HEK293T (cell line): Measurements from ENCODE around the gene MAD1L1.

Experiments
- CTCF ChIA-PET: fragments of 350-600 bp; formaldehyde crosslinking; extraction: SDS; loops from one replicate; lab custom pipeline; 2021; ENCODE audit warnings: antibody characterized with exemption, inconsistent platforms; lab: Yijun Ruan, JAX
- POLR2A ChIA-PET: fragments of 350-600 bp; formaldehyde crosslinking; extraction: SDS; loops from one replicate; lab custom pipeline; 2020; ENCODE audit warnings: antibody characterized with exemption, inconsistent platforms; lab: Yijun Ruan, JAX
- DNase-seq: peaks from one replicate; pipeline ENCODE4 v3.0.0; 2012; ENCODE audit warnings: mixed read lengths; ENCODE audit errors: extremely low spot score
- ARNT ChIP-seq: fragments of 450-650 bp; IDR thresholded peaks from 2 replicates; pipeline ENCODE4 v1.6.1; 2017; ENCODE audit warnings: mild to moderate bottlenecking
- BHLHE40 ChIP-seq: fragments of 450-650 bp; IDR thresholded peaks from 2 replicates; pipeline ENCODE4 v1.6.1; 2016; ENCODE audit warnings: mild to moderate bottlenecking, moderate library complexity, borderline replicate concordance
- CTBP1 ChIP-seq: fragments of 450-650 bp; IDR thresholded peaks from 2 replicates; pipeline ENCODE4 v1.6.1; 2016; ENCODE audit warnings: borderline replicate concordance
- ELF4 ChIP-seq: fragments of 450-650 bp; IDR thresholded peaks from 2 replicates; pipeline ENCODE4 v1.6.1; 2017; ENCODE audit warnings: antibody characterized with exemption
- FOXA1 ChIP-seq: fragments of 450-650 bp; IDR thresholded peaks from 2 replicates; pipeline ENCODE4 v1.6.1; 2016; ENCODE audit warnings: mild to moderate bottlenecking
- FOXK2 ChIP-seq: fragments of 450-650 bp; IDR thresholded peaks from 2 replicates; pipeline ENCODE4 v1.6.1; 2016; ENCODE audit warnings: mild to moderate bottlenecking
- FOXM1 ChIP-seq: fragments of 450-650 bp; IDR thresholded peaks from 2 replicates; pipeline ENCODE4 v1.6.1; 2017; ENCODE audit warnings: mild to moderate bottlenecking, borderline replicate concordance
- HDGF ChIP-seq: fragments of 450-650 bp; IDR thresholded peaks from 2 replicates; pipeline ENCODE4 v1.6.1; 2017; ENCODE audit warnings: antibody characterized with exemption, borderline replicate concordance
- L3MBTL2 ChIP-seq: fragments of 450-650 bp; conservative IDR thresholded peaks from 2 replicates; pipeline ENCODE4 v1.6.1; 2016; ENCODE audit warnings: mild to moderate bottlenecking
- LEF1 ChIP-seq: fragments of 450-650 bp; IDR thresholded peaks from 2 replicates; pipeline ENCODE4 v1.6.1; 2017; ENCODE audit warnings: mild to moderate bottlenecking, borderline replicate concordance
- NFRKB ChIP-seq: fragments of 450-650 bp; IDR thresholded peaks from 2 replicates; pipeline ENCODE4 v1.6.1; 2016; ENCODE audit warnings: mild to moderate bottlenecking, moderate library complexity
- SP1 ChIP-seq: fragments of 450-650 bp; IDR thresholded peaks from 2 replicates; pipeline ENCODE4 v1.6.1; 2017
- SUZ12 ChIP-seq: fragments of 450-650 bp; IDR thresholded peaks from 2 replicates; pipeline ENCODE4 v1.6.1; 2016; ENCODE audit warnings: mild to moderate bottlenecking
- TARDBP ChIP-seq: fragments of 450-650 bp; IDR thresholded peaks from 2 replicates; pipeline ENCODE4 v1.6.1; 2016
- ZNF384 ChIP-seq: fragments of 450-650 bp; IDR thresholded peaks from 2 replicates; pipeline ENCODE4 v1.6.1; 2016
- TF ChIP-seq, protein P1 (sequence below): fragments of 450-650 bp; IDR thresholded peaks from 2 replicates; pipeline ENCODE4 v1.6.1; 2016

Gene MAD1L1

DNA sequence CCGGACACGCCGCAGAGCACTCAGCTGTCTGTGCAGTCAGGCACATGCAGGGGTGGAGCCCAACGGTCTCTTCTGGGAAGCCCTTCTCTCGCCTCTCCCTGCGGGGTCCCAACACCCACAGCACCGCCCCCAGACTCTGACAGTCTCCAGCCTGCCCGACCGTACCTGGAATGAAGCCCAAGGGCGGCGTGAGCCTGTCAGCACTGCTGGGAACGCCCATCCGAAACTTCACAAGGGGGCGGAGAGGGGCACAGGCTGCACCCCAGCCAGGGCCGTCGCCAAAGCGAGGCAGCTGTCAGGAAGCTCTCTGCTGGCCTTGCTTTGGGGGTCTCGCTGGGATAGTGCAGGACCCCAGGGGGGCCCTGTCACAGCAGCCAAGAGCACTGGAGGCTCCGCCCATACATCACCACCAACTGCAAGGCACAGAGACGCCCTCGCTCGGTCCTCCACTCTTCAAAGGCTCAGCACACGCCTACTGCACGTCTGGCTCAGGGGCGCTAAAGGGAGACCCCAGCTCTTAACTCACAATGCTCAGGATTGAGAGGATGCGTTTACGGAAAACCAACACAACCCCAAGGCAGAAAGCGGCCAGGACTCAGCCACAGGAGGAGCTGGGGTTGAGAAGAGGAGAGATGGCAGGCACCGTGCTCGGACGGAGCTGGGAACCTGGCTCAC is 30.9 kb downstream of the MAD1L1 start:
- TF ChIP-seq LEF1 (no peak), NFRKB (no peak), BHLHE40 (no peak), L3MBTL2 (no peak), SUZ12 (no peak)
- TF ChIP-seq, protein P1, sequence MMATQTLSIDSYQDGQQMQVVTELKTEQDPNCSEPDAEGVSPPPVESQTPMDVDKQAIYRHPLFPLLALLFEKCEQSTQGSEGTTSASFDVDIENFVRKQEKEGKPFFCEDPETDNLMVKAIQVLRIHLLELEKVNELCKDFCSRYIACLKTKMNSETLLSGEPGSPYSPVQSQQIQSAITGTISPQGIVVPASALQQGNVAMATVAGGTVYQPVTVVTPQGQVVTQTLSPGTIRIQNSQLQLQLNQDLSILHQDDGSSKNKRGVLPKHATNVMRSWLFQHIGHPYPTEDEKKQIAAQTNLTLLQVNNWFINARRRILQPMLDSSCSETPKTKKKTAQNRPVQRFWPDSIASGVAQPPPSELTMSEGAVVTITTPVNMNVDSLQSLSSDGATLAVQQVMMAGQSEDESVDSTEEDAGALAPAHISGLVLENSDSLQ: no peak
- ChIA-PET POLR2A (no interaction called here), CTCF (no interaction called here)
- no peak for DNase-seq

DNA sequence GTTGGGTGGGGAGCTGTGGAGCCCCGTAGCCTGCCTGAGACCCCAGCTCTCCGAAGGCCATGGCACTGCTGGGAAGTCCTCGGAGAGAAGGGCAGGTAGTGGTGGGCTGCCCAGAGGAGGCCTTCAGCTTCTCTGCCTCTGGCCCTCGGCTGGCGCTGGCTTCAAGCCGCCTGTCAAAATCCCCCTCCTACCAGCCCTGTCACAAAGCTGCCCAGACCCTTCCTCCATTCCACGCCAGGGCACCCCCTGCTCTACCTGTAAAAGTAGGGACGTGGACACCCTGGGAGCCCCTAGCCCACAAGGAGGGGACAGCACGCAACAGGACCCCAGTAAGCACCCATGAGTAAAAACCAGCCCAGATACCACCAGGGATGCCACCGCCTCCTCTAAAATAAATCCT is 31.6 kb downstream of the MAD1L1 start:
- ChIA-PET CTCF (no interaction called here), POLR2A (no interaction called here)
- no peak for DNase-seq
- no peak for TF ChIP-seq CTBP1
- no peak for TF ChIP-seq FOXM1
- TF ChIP-seq BHLHE40: no peak

DNA sequence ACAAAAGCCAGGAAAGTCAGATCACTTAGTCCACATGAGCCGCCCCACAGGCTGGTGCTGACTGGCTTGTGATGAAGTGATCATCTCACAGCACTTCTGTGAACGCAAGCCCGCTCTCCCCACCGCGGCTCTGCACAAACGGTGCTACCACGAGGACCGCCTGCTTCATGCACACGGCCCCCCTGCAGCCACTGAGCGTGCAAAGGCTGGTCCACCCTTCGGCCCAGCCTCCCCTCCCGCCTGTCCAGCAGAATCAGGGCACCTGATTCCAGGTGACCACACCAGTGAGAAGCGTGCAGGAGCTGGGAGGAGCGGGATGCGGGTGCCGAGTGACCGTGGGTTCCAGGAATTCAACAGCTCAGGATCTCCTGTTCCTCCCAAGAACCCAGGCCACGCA is 32.2 kb downstream of the MAD1L1 start:
- POLR2A ChIA-PET: no interaction called here

DNA sequence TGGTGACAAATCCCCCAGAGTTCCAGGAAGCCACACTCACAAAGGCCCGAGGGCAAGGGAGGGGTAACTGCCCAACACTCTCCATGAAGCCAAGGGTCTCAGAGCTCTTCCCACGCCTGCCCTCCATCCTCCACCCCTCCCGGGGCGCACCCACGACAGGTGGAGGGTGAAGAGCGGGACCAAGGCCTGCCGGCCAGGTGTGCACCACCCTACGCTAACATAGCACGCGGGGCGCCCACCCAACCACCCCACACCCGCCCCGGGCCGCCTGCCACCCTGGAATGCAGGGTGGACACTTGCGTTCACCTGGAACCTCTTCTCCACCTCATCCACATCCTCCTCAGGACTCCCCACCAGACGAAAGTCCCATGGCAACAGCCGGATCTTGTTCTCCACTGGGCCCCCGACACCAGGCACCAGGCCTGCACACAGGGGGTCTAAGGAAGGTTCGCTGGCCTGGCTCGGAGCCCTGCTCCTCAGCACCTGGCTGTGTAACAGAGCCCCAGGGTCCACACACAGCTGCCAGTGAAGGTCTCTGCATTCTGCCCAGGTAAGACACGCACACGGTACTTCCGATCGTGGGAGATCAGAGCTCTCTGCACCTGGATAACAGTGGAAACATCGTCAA is 32.7 kb downstream of the MAD1L1 start:
- no peak for DNase-seq
- TF ChIP-seq HDGF: no peak
- TF ChIP-seq BHLHE40: no peak
- no peak for TF ChIP-seq SP1
- ChIA-PET POLR2A (no interaction called here), CTCF (no interaction called here)

More for the DNA sequence above, 32.2 kb downstream of the MAD1L1 start:
- CTCF ChIA-PET: no interaction called here
- TF ChIP-seq CTBP1 (no peak), FOXK2 (no peak), ARNT (no peak), FOXA1 (no peak), SUZ12 (no peak), TARDBP (no peak), ZNF384 (no peak), NFRKB (no peak), L3MBTL2 (no peak), ELF4 (no peak), LEF1 (no peak), BHLHE40 (no peak)
- no peak for DNase-seq

DNA sequence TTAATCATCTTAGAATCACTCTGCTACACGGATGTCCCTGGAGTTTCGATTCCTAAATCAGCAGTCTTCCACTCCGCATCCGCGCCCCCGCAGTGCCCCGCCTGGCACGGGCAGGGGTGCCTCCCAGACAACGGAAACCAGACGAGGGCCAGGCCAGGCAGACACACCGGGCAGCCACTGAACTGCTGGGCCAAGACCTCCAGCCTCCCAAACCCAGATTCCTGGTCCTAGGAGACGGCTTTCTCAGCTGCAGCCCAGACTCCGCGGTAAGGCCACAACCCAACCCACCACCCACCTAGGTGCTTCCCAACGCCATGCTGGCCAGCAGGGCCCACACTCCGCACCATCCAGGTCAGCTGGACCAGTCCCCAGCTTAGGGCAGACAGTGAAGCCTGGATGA is 33.2 kb downstream of the MAD1L1 start:
- TF ChIP-seq TARDBP: no peak
- no peak for TF ChIP-seq SP1
- TF ChIP-seq FOXK2: no peak
- TF ChIP-seq FOXM1: no peak
- TF ChIP-seq ZNF384: no peak
- TF ChIP-seq SUZ12: no peak
- TF ChIP-seq LEF1: no peak
- TF ChIP-seq ELF4: no peak
- no peak for TF ChIP-seq NFRKB
- no peak for TF ChIP-seq L3MBTL2
- no peak for TF ChIP-seq FOXA1
- no peak for TF ChIP-seq BHLHE40
- no peak for TF ChIP-seq ARNT
- no peak for TF ChIP-seq HDGF
- TF ChIP-seq CTBP1: no peak
- DNase-seq: no peak
- CTCF ChIA-PET: no interaction called here
- POLR2A ChIA-PET: no interaction called here

DNA sequence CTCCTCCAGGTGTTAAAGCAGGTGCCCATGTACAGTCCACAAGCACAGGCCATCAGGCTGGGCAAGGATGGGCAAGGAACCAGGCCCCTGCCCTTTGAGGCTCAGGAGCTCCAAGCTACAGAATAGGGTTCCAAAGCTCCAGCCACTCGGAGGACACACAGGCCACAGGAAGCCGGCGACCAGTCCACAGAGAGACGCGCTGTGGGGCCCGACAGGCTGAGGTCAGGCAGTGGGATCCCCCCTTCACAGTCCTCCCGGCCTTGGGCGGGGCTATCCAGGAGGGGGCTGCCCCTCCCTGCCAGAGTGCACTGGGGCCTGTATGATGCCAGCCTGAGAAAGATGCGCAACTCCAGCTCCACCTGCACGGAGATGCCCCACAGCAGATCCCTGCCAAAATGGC is 34.0 kb downstream of the MAD1L1 start:
- TF ChIP-seq LEF1: no peak
- no peak for TF ChIP-seq ELF4
- no peak for TF ChIP-seq SP1
- no peak for TF ChIP-seq NFRKB
- no peak for TF ChIP-seq CTBP1
- TF ChIP-seq ARNT: no peak
- TF ChIP-seq, protein P1: no peak
- TF ChIP-seq L3MBTL2: no peak
- TF ChIP-seq FOXK2: no peak
- no peak for TF ChIP-seq SUZ12
- no peak for TF ChIP-seq FOXM1
- no peak for TF ChIP-seq ZNF384
- TF ChIP-seq HDGF: no peak
- POLR2A ChIA-PET: no interaction called here
- DNase-seq: no peak
- CTCF ChIA-PET: no interaction called here

DNA sequence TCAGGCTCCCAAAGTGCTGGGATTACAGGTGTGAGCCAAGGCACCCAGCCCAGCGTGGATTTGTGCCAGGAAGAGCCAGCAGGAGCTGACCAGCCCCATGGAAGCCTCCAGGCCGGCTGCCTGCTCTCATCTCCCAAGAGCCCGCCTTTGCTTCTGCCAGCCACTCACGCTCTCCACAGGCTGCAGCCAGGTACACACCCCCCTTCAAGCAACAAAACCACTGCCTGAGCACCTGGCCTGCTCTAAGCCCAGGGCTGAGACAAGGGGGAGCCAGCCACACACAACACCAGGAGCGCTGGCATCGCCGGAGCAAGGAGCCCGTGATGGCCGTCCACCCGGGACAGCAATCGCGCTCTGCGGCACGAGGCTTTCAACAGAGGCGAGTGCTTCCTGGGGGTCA is 34.5 kb downstream of the MAD1L1 start:
- ChIA-PET POLR2A (no interaction called here), CTCF (no interaction called here)
- no peak for DNase-seq
- no peak for TF ChIP-seq CTBP1
